Epidermal melanocyte (primary cell): Measurements from ENCODE around the gene TBC1D13.
"Not testable (repeated sequence)": the region's sequence is repeated elsewhere in the genome, so short reads cannot be mapped to it uniquely, and the experiment has no call there.

Experiments used
- DNase-seq: peaks from one replicate; pipeline ENCODE4 v3.0.0; 2011; ENCODE audit warnings: low spot score; ENCODE audit not compliant: insufficient read length

Gene TBC1D13

GRCh38 chr9:128786681-128787601 lies at the start of gene TBC1D13:
TSS of gene TBC1D13 (plus strand) at chr9:128787253. CDS start at chr9:128787354, 101 bp downstream.
- peak; percentile 98 for DNase-seq

GRCh38 chr9:128742401-128742800 lies 44.7 kb upstream of the TBC1D13 start:
- no peak for DNase-seq

- no peak for DNase-seq
Observed at GRCh38 chr9:128743421-128743820, 43.6 kb upstream of the TBC1D13 start.

- no peak for DNase-seq
Observed at GRCh38 chr9:128747241-128747640, 39.8 kb upstream of the TBC1D13 start.

GRCh38 chr9:128750926-128751595 lies 36.0 kb upstream of the TBC1D13 start:
- no peak for DNase-seq

- no peak for DNase-seq
Observed at GRCh38 chr9:128753627-128754026, 33.4 kb upstream of the TBC1D13 start.

- no peak for DNase-seq
Observed at GRCh38 chr9:128757602-128758001, 29.5 kb upstream of the TBC1D13 start.

GRCh38 chr9:128762671-128763449 lies 24.2 kb upstream of the TBC1D13 start:
- DNase-seq = no peak

GRCh38 chr9:128764361-128764760 lies 22.7 kb upstream of the TBC1D13 start:
- DNase-seq = no peak

- DNase-seq = no peak
Observed at GRCh38 chr9:128765499-128765898, 21.6 kb upstream of the TBC1D13 start.

GRCh38 chr9:128768606-128769005 lies 18.4 kb upstream of the TBC1D13 start:
- DNase-seq = no peak

- DNase-seq = no peak
Observed at GRCh38 chr9:128770286-128771030, 16.6 kb upstream of the TBC1D13 start.

GRCh38 chr9:128771094-128771721 lies 15.8 kb upstream of the TBC1D13 start:
- DNase-seq = peak; percentile 50

- DNase-seq = peak; percentile 99
Observed at GRCh38 chr9:128771745-128772519, 15.1 kb upstream of the TBC1D13 start, which contains the start of gene ZER1. TSS of gene ZER1 (minus strand) at chr9:128771927. CDS start at chr9:128755565, 16,362 bp downstream.

- DNase-seq = no peak
Observed at GRCh38 chr9:128773049-128773448, 14.0 kb upstream of the TBC1D13 start.

- no peak for DNase-seq
Observed at GRCh38 chr9:128774804-128775203, 12.2 kb upstream of the TBC1D13 start.

- not testable (repeated sequence) for DNase-seq
Observed at GRCh38 chr9:128780093-128780492, 7.0 kb upstream of the TBC1D13 start.

GRCh38 chr9:128781187-128782070 lies 5.6 kb upstream of the TBC1D13 start:
- DNase-seq = no peak

GRCh38 chr9:128782669-128783068 lies 4.4 kb upstream of the TBC1D13 start:
- no peak for DNase-seq
